Fibroblast of lung (primary cell): ENCODE measurements around the gene ADRA1B. TPM values are rescaled to one million over a fixed set of nuclear protein-coding genes. Genes with fewer than 3 reads are reported as not detected.

Experiments used
- DNase-seq, 2 donors: peaks; one replicate each; pipeline versions ENCODE4 v3.0.0 to v3.0.0-alpha.2; 2010; ENCODE audit warnings: low read depth in 2 of 2
- H2AFZ ChIP-seq: 2 replicates; pipeline ENCODE4 v1.5.1; 2012; ENCODE audit warnings: low read length, control low read depth, inconsistent platforms
- H3K27ac ChIP-seq: 2 replicates; pipeline ENCODE4 v1.5.1; 2011; ENCODE audit warnings: low read length, control low read depth; ENCODE audit not compliant: insufficient read depth
- H3K27me3 ChIP-seq: 2 replicates; pipeline ENCODE4 v1.5.1; 2011; ENCODE audit warnings: mild to moderate bottlenecking, low read length; ENCODE audit not compliant: control insufficient read depth, insufficient read depth
- H3K36me3 ChIP-seq: 2 replicates; pipeline ENCODE4 v1.5.1; 2011; ENCODE audit warnings: low read length; ENCODE audit not compliant: control insufficient read depth, insufficient read depth
- H3K4me1 ChIP-seq: 2 replicates; pipeline ENCODE4 v1.5.1; 2011; ENCODE audit warnings: low read length; ENCODE audit not compliant: control insufficient read depth, insufficient read depth; ENCODE audit errors: extremely low read depth
- H3K4me2 ChIP-seq: 2 replicates; pipeline ENCODE4 v1.5.1; 2011; ENCODE audit warnings: low read length, control low read depth; ENCODE audit not compliant: insufficient read depth; ENCODE audit errors: extremely low read depth
- H3K4me3 ChIP-seq, 4 experiments: fragments of 200-600 bp in 1 of 4; sonication (generic) in 1 of 4; replicated peaks in 1 of 4; 2 replicates each; pipeline ENCODE4 v1.5.1; 2011 to 2016; ENCODE audit warnings: low read length in 4 of 4, low read depth in 3 of 4, mild to moderate bottlenecking in 3 of 4, control low read depth in 2 of 4, inconsistent platforms in 1 of 4, mixed read lengths in 1 of 4; ENCODE audit not compliant: insufficient read depth in 1 of 4; ENCODE audit errors: control extremely low read depth in 1 of 4
- H3K79me2 ChIP-seq: 2 replicates; pipeline ENCODE4 v1.5.1; 2012; ENCODE audit warnings: mild to moderate bottlenecking, low read length, inconsistent platforms; ENCODE audit not compliant: control insufficient read depth, insufficient read depth
- H3K9ac ChIP-seq: 2 replicates; pipeline ENCODE4 v1.5.1; 2011; ENCODE audit warnings: mild to moderate bottlenecking, low read length, control low read depth; ENCODE audit not compliant: insufficient read depth
- H3K9me3 ChIP-seq: 2 replicates; pipeline ENCODE4 v1.5.1; 2012; ENCODE audit warnings: low read depth, low read length; ENCODE audit not compliant: control insufficient read depth, insufficient read depth
- H4K20me1 ChIP-seq: 2 replicates; pipeline ENCODE4 v1.5.1; 2011; ENCODE audit warnings: low read length; ENCODE audit not compliant: control insufficient read depth, insufficient read depth; ENCODE audit errors: extremely low read depth
- CTCF ChIP-seq, 2 donors: IDR thresholded peaks in 1 of 2; conservative IDR thresholded peaks in 1 of 2; 1 replicate in 1 of 2; 2 replicates in 1 of 2; pipeline ENCODE4 v1.5.1; 2011 to 2012; ENCODE audit warnings: low read length in 2 of 2, control low read depth in 1 of 2, inconsistent platforms in 1 of 2, low read depth in 1 of 2, mild to moderate bottlenecking in 1 of 2
- EZH2 ChIP-seq: IDR thresholded peaks from 2 replicates; pipeline ENCODE4 v1.5.1; 2012; ENCODE audit warnings: low read length, control low read depth, mild to moderate bottlenecking; ENCODE audit errors: missing control alignments
- polyA plus RNA-seq, 2 donors: library from polyadenylated mRNA; depleted of rRNA in 1 of 2; stranded (reverse) in 1 of 2; unstranded in 1 of 2; fragments of >200 nt; gene quantifications; 2 replicates each; pipeline ENCODE4 v1.2.1, GENCODE V29; 2011 to 2012; ENCODE audit warnings: missing spikeins in 1 of 2
- total RNA-seq: library from RNA; depleted of rRNA; stranded (reverse); fragments of >200 nt; gene quantifications from 2 replicates; pipeline ENCODE4 v1.2.1, GENCODE V29; 2014

The ADRA1B gene
- total and polyA plus RNA-seq, 2 donors (not counting 1 experiment from before 2014, with no cell fraction given), result 0.99 to 1.7 TPM

GRCh38 chr5:159880676-159881075 lies 35.6 kb upstream of the ADRA1B start:
- TF ChIP-seq CTCF (conservative IDR thresholded peaks at IDR 0.05 in 1 of 2, IDR thresholded peaks at IDR 0.05 in 1 of 2; ENCODE audit: low read depth in 1 of 2, low read length in 2 of 2) (no peak), EZH2 (no peak)
- Histone ChIP-seq H3K4me2 (no peak overlapping the region), H3K79me2 (no peaks in the 10 kb centered on the region), H3K9ac (no peak overlapping the region), H3K9me3 (no peaks in the 10 kb centered on the region), H3K36me3 (no peaks in the 10 kb centered on the region), H2AFZ (no peak overlapping the region), H3K27ac (no peak overlapping the region), H3K27me3 (no peaks in the 10 kb centered on the region), H4K20me1 (no peaks in the 10 kb centered on the region), H3K4me3 (no peak overlapping the region), H3K4me1 (peaks cover 11% of the 10 kb centered on the region)
- no peak for DNase-seq

- Histone ChIP-seq H3K9ac (no peak overlapping the region), H3K4me2 (no peak overlapping the region), H3K27me3 (no peaks in the 10 kb centered on the region), H3K4me1 (peaks cover 11% of the 10 kb centered on the region), H4K20me1 (no peaks in the 10 kb centered on the region), H3K27ac (no peak overlapping the region), H3K79me2 (no peaks in the 10 kb centered on the region), H2AFZ (no peak overlapping the region), H3K9me3 (no peaks in the 10 kb centered on the region), H3K4me3 (no peak overlapping the region), H3K36me3 (no peaks in the 10 kb centered on the region)
- TF ChIP-seq EZH2, result no peak
- TF ChIP-seq CTCF (conservative IDR thresholded peaks at IDR 0.05 in 1 of 2, IDR thresholded peaks at IDR 0.05 in 1 of 2; ENCODE audit: low read depth in 1 of 2, low read length in 2 of 2), result no peak
- no peak for DNase-seq
Measured at GRCh38 chr5:159881967-159882366, 34.3 kb upstream of the ADRA1B start.

GRCh38 chr5:159883522-159883950 lies 32.7 kb upstream of the ADRA1B start:
- no peaks in the 10 kb centered on the region for H4K20me1 ChIP-seq
- TF ChIP-seq EZH2 (no peak), CTCF (conservative IDR thresholded peaks at IDR 0.05 in 1 of 2, IDR thresholded peaks at IDR 0.05 in 1 of 2; ENCODE audit: low read depth in 1 of 2, low read length in 2 of 2) (no peak)
- peak; percentile 67 to 84 for DNase-seq
- no peak overlapping the region for H3K4me2 ChIP-seq
- H3K79me2 ChIP-seq, result no peaks in the 10 kb centered on the region
- peaks cover 9% of the 10 kb centered on the region for H3K4me1 ChIP-seq
- H3K9ac ChIP-seq, result no peak overlapping the region
- H3K4me3 ChIP-seq, result no peak overlapping the region
- H3K9me3 ChIP-seq, result no peaks in the 10 kb centered on the region
- H3K27ac ChIP-seq, result peak overlapping the region; percentile 14
- H3K36me3 ChIP-seq, result no peaks in the 10 kb centered on the region
- no peak overlapping the region for H2AFZ ChIP-seq
- no peaks in the 10 kb centered on the region for H3K27me3 ChIP-seq
